ENCODE results near the gene EIF3D.

EIF3D gene

GRCh38 chr22:36544107-36544620, 15.2 kb upstream of the EIF3D start:
- no peak for ATAC-seq
- no peak for TF ChIP-seq PPARA (CRISPR knock-in tag; IDR thresholded peaks at IDR 0.05; ENCODE audit: borderline replicate concordance)
- TF ChIP-seq ARNTL (CRISPR knock-in tag; IDR thresholded peaks at IDR 0.05; ENCODE audit: borderline replicate concordance, low read depth), result no peak
- TF ChIP-seq TSHZ2 (CRISPR knock-in tag; IDR thresholded peaks at IDR 0.05), result no peak
- TF ChIP-seq CREB5 (CRISPR knock-in tag; IDR thresholded peaks at IDR 0.05; ENCODE audit: low read depth), result no peak
- no peak for TF ChIP-seq ZNF70 (CRISPR knock-in tag; IDR thresholded peaks at IDR 0.05)
- TF ChIP-seq GLIS3 (CRISPR knock-in tag; IDR thresholded peaks at IDR 0.05), result no peak
- no peak for TF ChIP-seq RARB (CRISPR knock-in tag; IDR thresholded peaks at IDR 0.05)
- no peak for TF ChIP-seq CSDC2 (CRISPR knock-in tag; IDR thresholded peaks at IDR 0.05)
- TF ChIP-seq BACH2 (CRISPR knock-in tag; IDR thresholded peaks at IDR 0.05; ENCODE audit: borderline replicate concordance), result no peak
- TF ChIP-seq ZNF565 (CRISPR knock-in tag; conservative IDR thresholded peaks at IDR 0.05; ENCODE audit: low read depth), result no peak
- no peak for TF ChIP-seq SNAI2 (CRISPR knock-in tag; IDR thresholded peaks at IDR 0.05)
- no peak for TF ChIP-seq POU6F1 (CRISPR knock-in tag; IDR thresholded peaks at IDR 0.05; ENCODE audit: borderline replicate concordance, low read depth)
- TF ChIP-seq ZNF8 (CRISPR knock-in tag; IDR thresholded peaks at IDR 0.05), result no peak
- no peak for TF ChIP-seq ISL1 (CRISPR knock-in tag; IDR thresholded peaks at IDR 0.05)
- no peak for TF ChIP-seq ESRRG (CRISPR knock-in tag; IDR thresholded peaks at IDR 0.05)

- TF ChIP-seq RARB (CRISPR knock-in tag; IDR thresholded peaks at IDR 0.05), result 0 out of 2 replicates have a peak, but pooled peaks have one; percentile 28
- 0 out of 2 replicates have a peak, but pooled peaks have one; percentile 15 for TF ChIP-seq ISL1 (CRISPR knock-in tag; IDR thresholded peaks at IDR 0.05)
- no peak for TF ChIP-seq CSDC2 (CRISPR knock-in tag; IDR thresholded peaks at IDR 0.05)
- ATAC-seq, result peak; percentile 79
Observed at GRCh38 chr22:36541831-36542411, 13.0 kb upstream of the EIF3D start.

GRCh38 chr22:36540867-36541642, 12.1 kb upstream of the EIF3D start:
- peak; percentile 10; the same call in 2 of the 3 replicates for ATAC-seq
- TF ChIP-seq ZFP3 (CRISPR knock-in tag; IDR thresholded peaks at IDR 0.05) (no peak), PPARA (CRISPR knock-in tag; IDR thresholded peaks at IDR 0.05; ENCODE audit: borderline replicate concordance) (no peak), ARNTL (CRISPR knock-in tag; IDR thresholded peaks at IDR 0.05; ENCODE audit: borderline replicate concordance, low read depth) (no peak), ZFP30 (CRISPR knock-in tag; IDR thresholded peaks at IDR 0.05) (no peak), RARB (CRISPR knock-in tag; IDR thresholded peaks at IDR 0.05) (no peak), CREB5 (CRISPR knock-in tag; IDR thresholded peaks at IDR 0.05; ENCODE audit: low read depth) (no peak), BACH2 (CRISPR knock-in tag; IDR thresholded peaks at IDR 0.05; ENCODE audit: borderline replicate concordance) (no peak), GLIS3 (CRISPR knock-in tag; IDR thresholded peaks at IDR 0.05) (no peak), OSR1 (CRISPR knock-in tag; IDR thresholded peaks at IDR 0.05) (no peak), POU6F1 (CRISPR knock-in tag; IDR thresholded peaks at IDR 0.05; ENCODE audit: borderline replicate concordance, low read depth) (no peak), TCF4 (CRISPR knock-in tag; IDR thresholded peaks at IDR 0.05; ENCODE audit: borderline replicate concordance) (no peak), TSHZ2 (CRISPR knock-in tag; IDR thresholded peaks at IDR 0.05) (no peak), CSDC2 (CRISPR knock-in tag; IDR thresholded peaks at IDR 0.05) (no peak), ZNF8 (CRISPR knock-in tag; IDR thresholded peaks at IDR 0.05) (no peak), CSRNP3 (CRISPR knock-in tag; IDR thresholded peaks at IDR 0.05) (no peak), ZNF565 (CRISPR knock-in tag; conservative IDR thresholded peaks at IDR 0.05; ENCODE audit: low read depth) (no peak)

Measured in SK-N-SH treated with all-trans-retinoic acid at 6 μM for 48 hours (cell line).